ENCODE results near the gene TMPRSS9.

GRCh38 chr19:2436384-2436783 lies 76.3 kb downstream of the TMPRSS9 start:
- TF ChIP-seq CTCF (conservative IDR thresholded peaks at IDR 0.05; ENCODE audit: low read length) (no peak), EZH2phosphoT487 (IDR thresholded peaks at IDR 0.05; ENCODE audit: borderline replicate concordance) (no peak)
